RWPE2 (cell line): Measurements from ENCODE around the gene NFKB1.

Experiments used
- ATAC-seq: fragments of 200-7000 bp; cut with Tn5 transposase; 3 replicates; pipeline ENCODE4 v1.9.1; 2021; ENCODE audit warnings: low read depth
- DNase-seq: peaks from one replicate; pipeline ENCODE4 v3.0.0-alpha.2; 2020; ENCODE audit warnings: low spot score
- H3K27ac ChIP-seq: fragments of 450-650 bp; 2 replicates; pipeline ENCODE4 v1.5.1; 2017; ENCODE audit warnings: mild to moderate bottlenecking; ENCODE audit not compliant: poor library complexity, severe bottlenecking
- H3K27me3 ChIP-seq: fragments of 250-450 bp; sonication (Bioruptor Pico); 2 replicates; pipeline ENCODE4 v1.5.1; 2021; ENCODE audit warnings: mild to moderate bottlenecking, moderate library complexity; ENCODE audit not compliant: insufficient read depth, poor library complexity, severe bottlenecking
- H3K36me3 ChIP-seq: fragments of 250-450 bp; sonication (Bioruptor Pico); 2 replicates; pipeline ENCODE4 v1.5.1; 2020; ENCODE audit warnings: low read depth, mild to moderate bottlenecking, moderate library complexity
- H3K4me1 ChIP-seq: fragments of 250-450 bp; sonication (Bioruptor Pico); 2 replicates; pipeline ENCODE4 v1.5.1; 2021; ENCODE audit warnings: mild to moderate bottlenecking, moderate library complexity; ENCODE audit not compliant: insufficient read depth, poor library complexity, severe bottlenecking
- H3K4me3 ChIP-seq: fragments of 250-450 bp; sonication (Bioruptor Pico); 2 replicates; pipeline ENCODE4 v1.5.1; 2021; ENCODE audit warnings: mild to moderate bottlenecking, moderate library complexity; ENCODE audit not compliant: severe bottlenecking
- H3K9me3 ChIP-seq: fragments of 250-450 bp; sonication (Bioruptor Pico); 2 replicates; pipeline ENCODE4 v1.5.1; 2021; ENCODE audit warnings: mild to moderate bottlenecking, moderate library complexity; ENCODE audit not compliant: severe bottlenecking
- CTCF ChIP-seq: fragments of 450-650 bp; IDR thresholded peaks from one replicate; pipeline ENCODE4 v1.5.1; 2017; ENCODE audit warnings: mild to moderate bottlenecking, moderate library complexity; ENCODE audit not compliant: poor library complexity, severe bottlenecking

Gene NFKB1

GRCh38 chr4:102511830-102512605, 10.9 kb downstream of the NFKB1 start:
- TF ChIP-seq CTCF, result no peak
- H3K4me3 ChIP-seq, result no peak overlapping the region
- H3K9me3 ChIP-seq, result no peaks in the 10 kb centered on the region
- no peaks in the 10 kb centered on the region for H3K27me3 ChIP-seq
- no peaks in the 10 kb centered on the region for H3K4me1 ChIP-seq
- H3K27ac ChIP-seq, result no peak overlapping the region
- no peaks in the 10 kb centered on the region; the same call in 1 of the 2 replicates for H3K36me3 ChIP-seq
- ATAC-seq, result no peak
- no peak for DNase-seq

GRCh38 chr4:102514298-102514964, 13.3 kb downstream of the NFKB1 start:
- ATAC-seq (no peak), DNase-seq (no peak)
- no peak for TF ChIP-seq CTCF
- Histone ChIP-seq H3K27ac (no peak overlapping the region), H3K27me3 (no peaks in the 10 kb centered on the region), H3K4me1 (no peaks in the 10 kb centered on the region), H3K36me3 (no peaks in the 10 kb centered on the region), H3K9me3 (no peaks in the 10 kb centered on the region), H3K4me3 (no peak overlapping the region)

- Histone ChIP-seq H3K4me3 (no peak overlapping the region), H3K4me1 (no peaks in the 10 kb centered on the region), H3K27ac (no peak overlapping the region), H3K9me3 (no peaks in the 10 kb centered on the region), H3K27me3 (no peaks in the 10 kb centered on the region), H3K36me3 (no peaks in the 10 kb centered on the region)
- ATAC-seq, result no peak
- DNase-seq, result no peak
- TF ChIP-seq CTCF, result no peak
Measured at GRCh38 chr4:102517753-102518152, 16.6 kb downstream of the NFKB1 start.

- Histone ChIP-seq H3K9me3 (no peaks in the 10 kb centered on the region), H3K4me1 (no peaks in the 10 kb centered on the region), H3K27me3 (no peaks in the 10 kb centered on the region), H3K36me3 (no peaks in the 10 kb centered on the region), H3K27ac (no peak overlapping the region), H3K4me3 (no peak overlapping the region)
- TF ChIP-seq CTCF, result no peak
- DNase-seq (no peak), ATAC-seq (no peak)
Measured at GRCh38 chr4:102518703-102519131, 17.6 kb downstream of the NFKB1 start.

- Histone ChIP-seq H3K27me3 (no peaks in the 10 kb centered on the region), H3K4me3 (no peak overlapping the region), H3K4me1 (no peaks in the 10 kb centered on the region), H3K27ac (no peak overlapping the region), H3K9me3 (no peaks in the 10 kb centered on the region), H3K36me3 (no peaks in the 10 kb centered on the region)
- no peak for ATAC-seq
- DNase-seq, result no peak
- TF ChIP-seq CTCF, result no peak
Measured at GRCh38 chr4:102519925-102520324, 18.8 kb downstream of the NFKB1 start.
